ENCODE results near the gene P2RY12. TPM values are rescaled to one million over a fixed set of nuclear protein-coding genes. Genes with fewer than 3 reads are reported as not detected.

The P2RY12 gene
- total RNA-seq, 1 donor from 2014 or later: not detected

DNA sequence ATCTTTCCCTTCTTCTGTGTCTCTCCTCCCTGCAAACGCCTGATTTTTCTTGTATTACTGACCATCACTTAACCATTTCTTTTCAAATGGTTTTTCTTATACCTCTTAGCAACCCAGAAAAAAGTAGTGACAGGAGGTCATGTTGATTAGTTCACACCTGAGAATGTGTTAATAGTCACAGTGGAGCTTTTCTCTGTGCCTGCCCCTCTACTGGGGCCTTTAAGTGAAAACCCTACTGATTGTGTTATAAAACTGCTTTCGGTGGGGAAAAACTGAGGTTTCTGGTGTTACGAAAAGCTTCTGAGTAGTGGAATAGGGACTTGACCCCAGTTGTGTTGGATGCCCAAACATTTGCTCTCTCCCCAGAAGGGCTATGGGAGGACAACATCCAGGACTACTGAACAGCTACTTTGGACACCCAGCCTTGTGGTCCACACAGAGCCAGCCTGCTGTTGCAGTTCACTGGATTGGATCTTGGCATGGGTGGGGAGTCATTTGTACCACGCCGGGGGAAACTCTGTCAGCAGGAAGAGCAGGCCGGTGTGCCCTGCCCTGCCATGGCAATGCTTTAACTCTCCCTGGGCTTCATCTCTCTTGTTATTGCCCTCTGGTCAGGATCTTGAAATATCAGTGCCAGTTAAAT, 78.3 kb downstream of the P2RY12 start:
- no peak for ATAC-seq

DNA sequence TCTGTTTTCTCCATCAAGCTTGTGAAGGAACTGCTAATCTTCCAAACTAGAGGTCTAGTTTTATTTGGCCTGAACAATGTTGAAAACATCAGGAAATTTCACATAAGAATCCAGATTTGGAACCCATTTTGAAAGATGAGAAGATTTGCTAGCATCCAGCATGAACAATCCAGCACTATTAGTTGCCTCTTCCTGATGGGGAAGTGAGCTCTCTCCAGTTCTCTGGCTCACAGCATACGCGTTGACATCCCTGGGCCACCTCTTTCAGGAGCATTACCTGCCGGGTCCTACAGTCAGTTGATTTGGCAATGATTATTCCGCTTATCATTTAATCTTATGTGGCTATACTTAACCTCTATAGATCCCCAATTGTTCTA, 78.8 kb downstream of the P2RY12 start:
- no peak for ATAC-seq

DNA sequence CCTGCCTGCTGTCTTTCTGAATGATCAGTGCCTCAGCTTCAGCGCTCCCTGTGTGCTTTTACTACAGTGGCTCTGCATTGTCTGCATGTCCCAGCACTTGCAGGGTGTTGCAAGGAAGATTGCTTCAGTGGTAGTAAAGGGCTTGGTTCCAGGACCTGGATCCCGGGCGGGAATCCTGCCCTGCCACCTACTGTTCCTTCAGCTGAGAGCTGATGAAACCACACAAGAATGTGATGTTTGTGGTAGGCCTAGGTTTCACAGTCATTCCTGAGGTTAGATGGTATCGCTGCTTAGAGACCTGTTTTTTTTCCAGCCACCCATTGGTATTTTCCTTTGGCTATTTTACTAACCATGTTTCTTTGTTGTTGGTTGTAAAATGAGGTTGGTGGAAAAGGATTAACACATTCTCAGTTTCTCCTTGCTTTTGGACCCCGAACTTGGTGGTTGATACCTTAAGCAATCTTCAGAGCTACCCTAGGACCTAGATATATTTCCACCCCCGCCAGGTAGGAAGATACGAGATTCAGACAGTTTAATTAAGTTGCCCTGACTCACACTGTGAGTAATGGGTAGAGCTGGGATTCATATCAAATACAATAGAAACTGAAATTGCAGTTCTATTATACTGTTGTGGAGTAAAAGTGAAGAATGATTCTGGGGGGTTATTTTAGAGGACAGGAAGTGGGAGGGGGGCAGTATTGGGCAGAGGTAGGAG, 79.3 kb downstream of the P2RY12 start:
- peak; percentile 90 for ATAC-seq

DNA sequence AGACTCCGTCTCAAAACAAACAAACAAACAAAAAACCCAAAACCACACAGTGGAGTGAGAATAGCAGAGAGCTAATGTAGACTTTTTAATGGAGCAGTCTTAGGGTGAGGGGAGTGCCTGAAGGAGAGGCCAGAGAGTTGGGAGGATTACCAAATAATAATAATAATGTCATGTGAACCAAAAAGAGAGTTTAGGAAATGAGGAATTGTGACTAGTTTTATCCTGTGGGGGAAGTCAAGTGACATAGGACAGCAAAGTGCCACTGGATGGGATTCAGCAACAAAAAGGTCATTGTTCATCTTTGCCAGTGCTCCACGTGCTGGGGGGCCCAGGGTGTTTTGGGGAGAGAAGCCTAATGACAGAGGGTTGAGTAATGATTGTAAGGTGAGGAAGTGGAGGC, 80.8 kb downstream of the P2RY12 start:
- ATAC-seq: no peak

DNA sequence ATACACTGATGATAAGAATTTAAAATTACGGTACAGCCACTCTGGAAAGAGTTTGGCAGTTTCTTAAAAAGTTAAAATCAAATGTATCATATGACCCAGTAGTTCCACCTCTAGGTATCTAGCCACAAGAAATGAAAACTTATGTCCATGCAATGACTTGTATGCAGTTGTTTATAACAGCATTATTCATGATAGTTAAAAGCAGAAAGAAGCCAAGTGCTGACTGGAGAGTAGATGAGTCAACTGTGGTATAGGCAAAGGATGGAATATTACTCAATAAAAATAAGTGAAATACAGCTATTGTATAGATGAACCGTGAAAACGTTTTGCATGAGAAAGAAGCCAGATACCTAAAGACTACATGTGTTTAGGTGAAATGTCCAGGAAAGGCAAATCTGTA, 82.8 kb downstream of the P2RY12 start:
- peak; percentile 55 for ATAC-seq

DNA sequence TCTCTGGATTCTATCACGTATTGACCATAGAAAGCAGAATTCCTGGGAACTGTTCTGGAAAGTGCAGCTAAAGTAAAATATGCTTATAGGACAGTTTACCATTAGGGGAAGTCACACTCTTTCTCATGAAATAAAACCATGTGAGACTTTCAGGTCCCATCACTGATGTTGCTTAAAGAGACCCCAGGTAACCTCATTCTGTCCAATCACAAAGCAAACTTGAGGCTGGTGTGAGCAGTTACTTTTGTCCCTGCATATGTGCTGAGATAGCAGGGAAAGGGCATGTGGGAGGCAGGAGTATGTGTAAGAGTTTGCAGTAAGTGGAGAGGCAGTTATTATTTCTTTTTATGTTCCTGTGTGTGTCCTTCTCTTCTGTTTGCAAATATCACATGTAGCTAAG, 84.0 kb downstream of the P2RY12 start:
- ATAC-seq: no peak

DNA sequence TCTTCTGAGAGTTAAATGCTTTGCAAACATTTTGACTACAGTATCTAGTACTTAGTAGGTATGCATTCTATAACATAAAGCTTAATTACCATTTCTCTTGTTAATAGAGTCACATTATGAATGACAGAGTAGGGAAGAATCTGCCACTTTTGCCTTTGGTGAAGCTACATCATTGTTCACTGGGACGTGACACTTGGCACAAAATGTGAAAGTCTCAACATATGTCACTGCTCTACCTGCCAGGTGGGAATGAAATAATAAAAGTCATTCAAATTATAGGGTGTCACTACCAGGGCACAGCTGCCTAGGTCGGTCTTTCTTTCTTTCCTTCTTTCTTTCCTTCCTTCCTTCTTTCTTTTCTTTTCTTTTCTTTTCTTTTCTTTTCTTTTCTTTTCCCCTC, 85.5 kb downstream of the P2RY12 start:
- ATAC-seq: no peak

DNA sequence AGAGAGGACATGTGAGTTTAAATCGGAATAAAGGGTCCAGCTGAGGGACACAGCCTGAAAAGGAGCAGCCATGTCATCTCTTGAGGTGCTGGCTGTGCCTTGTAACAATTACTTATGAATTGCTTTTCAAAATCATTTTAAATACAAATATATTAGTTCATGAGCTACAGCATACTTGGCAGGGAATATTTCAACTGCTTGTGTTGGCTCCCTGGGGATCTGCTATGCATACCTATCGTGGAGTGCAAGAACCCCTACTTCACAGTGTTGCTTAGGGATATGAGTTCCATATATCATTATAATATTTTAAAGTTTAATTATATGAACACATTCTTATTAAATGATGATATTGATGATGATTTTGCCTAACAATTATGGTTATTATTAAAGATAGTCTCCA, 87.1 kb downstream of the P2RY12 start:
- ATAC-seq: no peak

DNA sequence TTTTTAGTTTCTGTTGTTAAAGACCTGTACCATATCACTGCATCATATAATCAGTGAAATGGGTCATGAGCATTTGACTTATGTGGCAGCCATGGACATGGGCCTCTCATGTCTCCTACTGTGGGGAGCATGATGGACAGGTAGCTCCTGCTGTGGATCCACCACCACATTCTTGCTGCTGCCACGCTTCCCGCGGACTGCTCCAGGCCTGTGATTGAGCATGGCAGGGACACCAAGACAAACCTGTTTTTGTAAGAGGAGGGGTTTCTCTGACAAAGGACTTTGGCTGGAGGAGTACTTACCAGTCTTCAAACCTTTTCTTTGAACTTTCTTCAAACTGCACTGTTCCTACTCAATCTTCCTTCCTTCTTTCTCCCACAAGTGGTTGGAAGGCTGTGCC, 88.3 kb downstream of the P2RY12 start:
- ATAC-seq: no peak

DNA sequence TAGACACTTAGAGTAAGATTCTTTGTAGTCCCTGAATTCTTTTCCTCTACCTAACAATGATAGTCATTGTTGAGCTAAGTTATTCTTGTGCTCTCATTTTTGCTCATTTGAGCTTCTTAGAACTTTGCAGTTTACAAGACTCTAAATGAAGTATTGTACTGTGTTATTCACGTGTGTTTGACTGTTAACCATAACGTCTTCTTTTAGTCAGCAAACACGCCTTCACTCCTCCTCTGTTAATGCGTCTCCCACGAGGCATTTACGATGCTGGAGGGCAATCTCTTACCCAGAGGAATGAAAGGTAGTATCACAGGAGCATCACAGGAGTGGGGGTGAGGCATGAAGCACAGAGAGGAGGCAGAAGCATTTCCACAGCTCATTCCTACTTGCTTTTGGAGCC, 91.4 kb downstream of the P2RY12 start:
- ATAC-seq: no peak

DNA sequence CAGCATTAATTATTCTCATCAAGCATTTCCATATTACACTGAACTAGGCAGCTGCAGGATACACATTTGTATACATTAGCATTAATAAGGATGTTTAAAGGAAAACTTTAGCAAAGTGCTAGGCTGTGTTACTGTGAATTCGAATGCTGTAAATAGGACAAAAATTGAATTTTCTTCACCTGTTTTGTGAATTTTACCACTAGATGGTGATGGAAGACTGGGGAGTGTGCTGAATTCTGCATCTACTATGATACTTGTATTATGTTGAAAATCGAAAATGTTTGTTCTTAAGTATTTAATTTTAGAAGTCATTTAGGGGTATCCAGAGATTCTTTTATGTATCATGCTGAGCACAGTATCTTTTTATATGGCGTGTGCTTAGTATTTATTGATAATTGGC, 93.9 kb downstream of the P2RY12 start:
- ATAC-seq: no peak

DNA sequence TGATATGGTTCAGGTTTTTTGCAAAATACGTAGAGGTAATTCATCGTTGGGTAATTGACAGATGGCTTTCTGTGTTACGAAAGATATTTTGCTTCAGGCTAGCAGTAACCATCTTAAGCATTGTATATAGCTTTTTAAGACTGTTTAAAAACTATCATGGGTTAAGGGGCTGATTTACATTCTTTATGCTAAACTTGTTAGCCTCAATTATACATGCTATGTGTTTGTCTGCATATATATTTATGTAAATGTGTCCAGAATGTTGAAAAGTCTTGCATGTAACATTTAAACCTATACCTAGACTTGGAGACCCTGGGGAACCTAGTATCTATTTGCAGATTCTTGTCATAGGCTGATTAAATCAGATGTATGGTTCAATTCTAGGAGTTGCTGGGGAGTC, 95.1 kb downstream of the P2RY12 start:
- no peak for ATAC-seq

Other genes starting within 250 kb of the P2RY12 start
- gene GPR171, start 181.5 kb downstream of the P2RY12 start, total RNA-seq: 0.32 TPM
- 0.88 TPM for gene P2RY14, start 106.2 kb downstream of the P2RY12 start, total RNA-seq
- 36.8 TPM for gene GPR87, start 67.9 kb downstream of the P2RY12 start, total RNA-seq
- 0.28 TPM for gene P2RY13, start 55.2 kb downstream of the P2RY12 start, total RNA-seq
- gene IGSF10, start 76.3 kb upstream of the P2RY12 start, total RNA-seq: 0.20 TPM

Data from esophagus mucosa (tissue), 1 donor.